CD4-positive, alpha-beta T cell treated with Interleukin-4 for 4 hours (primary cell): ENCODE data around the gene RPS19.
A peak's percentile ranks its signal among the peaks of the same experiment; 100 is the strongest.

Experiments
- DNase-seq: peaks from one replicate; pipeline ENCODE4 v3.0.0-alpha.2; 2020

The RPS19 gene

DNA sequence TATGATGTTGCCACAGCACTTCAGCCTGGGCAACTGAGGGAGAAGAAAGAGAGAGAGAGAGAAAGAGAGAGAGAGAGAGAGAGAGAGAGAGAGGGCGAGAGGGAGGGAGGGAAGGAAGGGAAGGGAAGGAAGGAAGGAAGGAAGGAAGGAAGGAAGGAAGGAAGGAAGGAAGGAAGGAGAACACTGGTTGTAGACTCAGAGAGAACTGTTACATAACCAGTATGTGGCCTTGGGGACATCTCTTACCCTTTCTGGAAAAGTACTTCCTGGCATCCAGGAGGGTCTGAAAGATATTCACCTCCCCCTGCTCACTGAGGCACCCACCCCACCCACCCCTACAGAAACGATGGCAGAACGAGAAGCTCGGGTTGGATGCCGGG is 20.3 kb downstream of the RPS19 start:
- DNase-seq, result no peak

- DNase-seq, result peak; percentile 49
Observed at GRCh38 chr19:41882568-41883462, 22.8 kb downstream of the RPS19 start, which contains the start of gene ARHGEF1. Gene ARHGEF1, plus strand, starts transcription at chr19:41883184. Its CDS starts 4,899 bp downstream, at chr19:41888083.

DNA sequence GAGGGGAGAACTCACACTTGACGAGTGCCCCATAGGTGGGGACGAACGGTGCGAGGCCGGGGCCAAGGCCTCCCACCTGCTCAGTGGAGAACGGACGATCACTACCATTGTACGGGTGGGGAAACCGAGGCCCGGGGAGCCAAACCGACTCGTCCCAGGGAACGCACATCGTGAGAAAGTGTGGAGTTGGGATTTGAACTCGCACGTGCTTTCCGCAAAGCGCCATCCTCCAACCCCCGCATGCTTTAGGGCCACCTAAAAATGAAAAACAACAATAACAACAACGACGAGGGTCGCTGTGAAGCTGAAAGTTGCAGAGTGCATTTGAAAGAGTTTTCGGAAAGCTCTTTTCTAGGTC is 23.4 kb downstream of the RPS19 start:
- DNase-seq, result no peak

- peak; percentile 96 for DNase-seq
Observed at GRCh38 chr19:41883821-41884733, 24.0 kb downstream of the RPS19 start.

DNA sequence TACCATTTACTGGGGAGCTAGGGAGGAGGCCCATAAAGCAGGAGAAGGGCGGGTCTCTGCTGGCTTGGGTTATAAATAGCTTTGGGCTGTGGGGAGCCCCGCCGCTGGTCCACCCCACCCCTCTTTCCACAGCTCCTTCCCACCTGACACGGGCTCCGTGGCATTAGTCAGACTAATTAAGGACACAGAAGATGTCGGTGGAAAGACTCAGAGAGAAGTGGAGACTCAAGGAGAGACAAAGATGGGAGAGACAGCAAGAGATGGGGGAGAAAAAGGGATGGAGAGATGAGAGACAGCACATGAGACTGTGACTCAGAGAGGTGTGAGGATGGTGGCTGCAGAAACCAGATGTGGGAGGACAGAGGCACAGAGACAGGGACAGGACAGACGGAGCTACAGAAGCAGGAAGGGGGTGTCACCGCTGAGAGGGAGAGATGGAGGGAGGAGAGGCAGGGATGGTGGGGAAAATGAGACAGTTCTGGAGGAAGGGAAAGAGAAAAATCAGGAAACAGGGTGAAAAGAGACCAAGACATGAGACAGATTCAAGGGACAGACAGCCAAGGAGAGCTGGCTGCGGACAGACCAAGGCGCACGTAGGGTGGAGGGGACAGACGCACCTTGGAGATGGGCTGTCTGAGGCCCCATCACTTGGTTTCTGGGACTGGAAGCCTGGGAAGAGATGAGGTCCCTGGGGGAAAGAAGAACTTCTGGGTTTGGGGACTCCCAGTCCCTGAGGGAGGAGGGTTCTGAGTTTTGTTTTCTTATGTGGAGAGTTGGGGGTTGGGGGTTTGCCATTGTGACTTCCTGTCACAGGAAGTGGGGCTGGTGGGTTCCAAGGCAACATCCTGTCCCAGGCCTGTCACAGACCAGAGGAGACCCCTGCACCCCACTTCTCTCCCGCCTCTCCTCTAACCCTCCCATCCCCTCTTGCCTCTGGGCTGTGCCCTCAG is 27.0 kb downstream of the RPS19 start:
- DNase-seq, result peak; percentile 82

- DNase-seq, result peak; percentile 91
Observed at GRCh38 chr19:41887711-41888382, 27.8 kb downstream of the RPS19 start.

GRCh38 chr19:41888926-41889325 is 28.9 kb downstream of the RPS19 start:
- no peak for DNase-seq

DNA sequence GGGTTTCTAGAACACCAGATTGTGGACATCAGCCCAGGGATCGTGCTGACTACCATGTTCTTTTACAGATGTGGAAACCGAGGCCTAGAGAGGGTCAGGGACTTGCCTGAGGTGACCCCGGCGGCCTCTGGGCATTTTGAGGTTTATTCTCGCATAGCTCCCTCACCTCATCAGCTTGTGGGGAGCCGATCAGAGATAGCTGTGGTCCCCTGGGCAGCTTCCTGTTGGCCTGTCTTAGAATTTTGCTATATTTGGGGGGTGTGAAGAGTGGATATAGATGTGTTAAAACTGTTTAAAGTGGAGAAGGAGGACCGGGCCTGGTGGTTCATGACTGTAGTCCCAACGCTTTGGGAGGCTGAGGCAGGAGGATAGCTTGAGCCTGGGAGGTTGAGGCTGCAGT is 29.8 kb downstream of the RPS19 start:
- no peak for DNase-seq

DNA sequence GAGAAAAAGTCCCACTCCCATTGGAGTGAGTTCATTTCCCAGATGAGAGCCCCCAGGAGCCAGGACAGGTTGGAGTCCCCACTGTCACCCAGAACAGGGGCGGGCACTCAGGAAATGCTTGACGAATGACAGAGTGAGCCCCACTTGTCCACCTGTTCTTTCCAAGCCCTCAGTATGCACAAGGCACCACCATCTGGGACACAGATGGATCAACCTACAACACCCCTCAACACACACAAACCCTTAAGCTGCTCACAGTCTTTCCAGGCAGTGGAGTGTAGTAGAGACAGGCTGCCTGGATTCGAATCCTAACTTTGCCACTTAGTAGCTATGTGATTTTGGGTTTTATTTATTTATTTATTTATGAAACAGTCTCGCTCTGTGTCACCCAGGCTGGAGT is 30.9 kb downstream of the RPS19 start:
- no peak for DNase-seq

- no peak for DNase-seq
Observed at GRCh38 chr19:41892173-41892902, 32.3 kb downstream of the RPS19 start.

DNA sequence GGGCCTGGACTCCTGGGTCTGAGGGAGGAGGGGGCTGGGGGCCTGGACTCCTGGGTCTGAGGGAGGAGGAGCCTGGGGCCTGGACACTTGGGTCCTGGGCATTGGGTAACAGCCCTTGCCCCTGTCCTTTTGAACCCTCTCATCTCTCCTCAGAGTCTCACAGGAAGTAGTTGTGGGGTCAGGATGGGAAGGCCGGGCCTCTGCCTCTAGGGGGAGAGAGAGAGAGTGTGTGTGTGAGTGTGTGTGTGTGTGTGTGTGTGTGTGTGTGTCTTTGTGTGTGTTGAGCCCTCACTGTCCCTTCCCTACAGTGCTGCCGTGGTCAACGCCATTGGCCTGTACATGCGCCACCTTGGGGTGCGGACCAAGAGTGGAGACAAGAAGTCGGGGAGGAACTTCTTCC is 33.8 kb downstream of the RPS19 start:
- peak; percentile 27 for DNase-seq

DNA sequence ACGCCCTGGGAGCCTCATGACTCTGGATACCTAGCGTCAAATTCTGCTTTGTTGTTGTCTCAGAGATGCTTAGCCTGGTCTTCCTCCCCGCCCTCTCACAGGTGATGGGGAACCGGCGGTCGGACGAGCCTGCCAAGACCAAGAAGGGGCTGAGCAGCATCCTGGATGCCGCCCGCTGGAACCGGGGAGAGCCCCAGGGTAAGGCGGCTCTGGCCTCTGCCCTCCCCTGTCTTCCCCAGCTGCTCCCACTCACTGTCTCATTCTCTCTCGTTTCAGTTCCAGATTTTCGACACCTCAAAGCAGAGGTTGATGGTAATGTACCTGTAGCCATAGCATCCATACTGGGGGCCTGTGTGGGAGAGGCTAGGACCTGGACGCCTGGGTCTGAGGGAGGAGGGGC is 34.3 kb downstream of the RPS19 start:
- DNase-seq, result no peak

GRCh38 chr19:41895745-41896580 is 35.9 kb downstream of the RPS19 start:
- no peak for DNase-seq

DNA sequence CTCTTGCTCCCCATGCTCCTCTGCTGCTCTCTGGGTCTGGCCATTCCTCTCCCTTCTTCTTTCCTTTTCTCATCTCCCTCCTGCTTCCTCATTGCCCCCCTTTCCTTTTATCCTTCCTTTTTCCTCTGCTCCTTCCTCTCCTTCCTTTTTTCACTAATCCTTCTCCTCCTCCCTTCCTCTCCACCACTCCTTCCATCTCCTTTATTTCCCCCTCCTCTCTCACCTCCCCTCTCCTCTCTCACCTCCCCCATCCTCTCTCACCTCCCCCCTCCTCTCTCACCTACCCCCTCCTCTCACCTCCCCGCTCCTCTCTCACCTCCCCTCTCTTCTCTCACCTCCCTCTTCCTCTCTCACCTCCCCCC is 36.5 kb downstream of the RPS19 start:
- no peak for DNase-seq

GRCh38 chr19:41897181-41897580 is 37.1 kb downstream of the RPS19 start:
- DNase-seq, result no peak

DNA sequence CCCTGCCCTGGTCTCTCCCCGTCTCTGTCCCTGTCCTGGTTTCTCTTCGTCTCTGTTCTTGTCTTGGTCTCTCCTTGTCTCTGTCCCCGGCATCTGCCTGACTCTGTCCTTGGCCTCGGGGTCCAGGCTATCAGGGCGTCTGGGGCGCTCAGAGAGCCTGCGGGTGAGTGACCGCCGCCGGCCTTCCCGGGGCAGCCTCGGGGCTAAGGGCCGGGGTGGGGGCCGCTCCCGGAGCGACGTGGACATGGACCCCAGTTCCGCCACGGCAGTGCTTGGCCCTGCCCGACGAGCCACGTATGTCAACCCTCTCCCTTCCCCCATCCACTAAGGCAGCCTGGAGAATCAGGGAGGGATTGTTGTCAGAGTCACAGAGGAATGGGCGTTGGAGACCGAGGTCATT is 37.8 kb downstream of the RPS19 start:
- no peak for DNase-seq

GRCh38 chr19:41898235-41898634 is 38.2 kb downstream of the RPS19 start:
- no peak for DNase-seq

DNA sequence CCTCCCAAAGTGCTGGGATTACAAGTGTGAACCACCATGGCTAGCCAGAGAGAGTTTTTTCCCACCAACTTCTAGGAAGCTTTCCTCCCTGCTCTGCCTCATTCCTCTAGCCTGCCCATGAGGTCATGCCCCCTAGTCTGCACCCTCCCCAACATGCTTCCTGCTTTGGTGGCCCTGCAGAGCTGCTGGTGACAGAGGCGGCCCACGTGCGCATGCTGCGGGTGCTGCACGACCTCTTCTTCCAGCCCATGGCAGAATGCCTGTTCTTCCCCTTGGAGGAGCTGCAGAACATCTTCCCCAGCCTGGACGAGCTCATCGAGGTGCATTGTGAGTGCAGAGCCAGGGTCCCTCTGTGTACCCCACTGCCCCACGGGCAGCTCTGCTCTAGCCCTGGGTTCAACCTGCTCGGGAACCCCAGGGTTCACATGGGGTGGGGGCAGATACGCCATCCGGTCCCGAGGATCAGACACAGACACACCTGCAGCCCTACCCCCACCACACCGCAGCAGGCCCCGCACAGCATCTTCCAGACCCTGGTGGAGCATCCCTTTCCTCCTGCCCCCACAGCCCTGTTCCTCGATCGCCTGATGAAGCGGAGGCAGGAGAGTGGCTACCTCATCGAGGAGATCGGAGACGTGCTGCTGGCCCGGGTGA is 41.8 kb downstream of the RPS19 start:
- DNase-seq, result no peak

DNA sequence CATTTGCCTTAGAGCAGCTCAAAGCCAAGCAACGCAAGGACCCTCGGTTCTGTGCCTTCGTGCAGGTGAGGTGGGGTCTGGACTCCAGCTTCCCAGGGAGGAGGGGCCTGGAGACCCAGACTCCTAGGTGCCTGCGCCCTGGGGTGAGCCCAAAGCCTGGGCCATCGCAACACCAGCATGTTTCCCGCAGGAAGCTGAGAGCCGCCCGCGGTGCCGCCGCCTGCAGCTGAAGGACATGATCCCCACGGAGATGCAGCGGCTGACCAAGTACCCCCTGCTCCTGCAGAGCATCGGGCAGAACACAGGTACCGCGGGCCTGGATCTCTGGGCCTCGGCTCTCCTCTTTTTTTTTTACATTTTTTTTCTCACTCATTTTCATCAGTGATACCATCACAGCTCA is 42.5 kb downstream of the RPS19 start:
- no peak for DNase-seq
